Subcutaneous adipose tissue (tissue), 4 donors: ENCODE data around the gene NUDT7. TPM values are rescaled to one million over a fixed set of nuclear protein-coding genes. Genes with fewer than 3 reads are reported as not detected.

Experiments
- total RNA-seq, 4 donors: library from RNA; depleted of rRNA; stranded (reverse); fragments of >200 nt; gene quantifications; one replicate each; pipeline ENCODE4 v1.1.0, GENCODE V29; 2016
- TF ChIP-seq, protein P1 (sequence below): fragments of 450-650 bp; IDR thresholded peaks from one replicate; pipeline ENCODE4 v1.5.1; 2016; ENCODE audit warnings: low read depth, mild to moderate bottlenecking, control low read depth, antibody characterized with exemption, moderate library complexity

The NUDT7 gene
- total RNA-seq, 4 donors from 2014 or later = 14.3 to 43.0 (median 17.5) TPM

DNA sequence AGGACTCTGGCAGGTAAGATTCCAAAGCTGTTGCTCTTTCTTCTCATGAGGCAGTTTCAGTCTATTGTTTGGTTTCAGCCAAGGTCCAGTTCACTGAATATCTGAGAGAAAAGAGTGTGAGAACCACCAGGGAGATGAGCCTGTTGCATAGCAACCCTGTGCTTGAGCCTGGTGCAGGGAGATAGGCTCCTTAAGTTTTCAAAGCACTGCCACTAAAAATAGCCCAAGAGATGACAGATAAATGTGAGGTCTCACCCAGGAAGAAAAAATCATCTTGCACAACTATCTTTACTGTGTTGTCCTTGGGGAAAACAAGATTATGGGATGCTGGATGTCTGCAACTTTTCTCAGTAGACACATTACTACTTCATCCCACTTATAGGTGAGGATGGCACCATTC is 26.2 kb upstream of the NUDT7 start:
- TF ChIP-seq, protein P1, sequence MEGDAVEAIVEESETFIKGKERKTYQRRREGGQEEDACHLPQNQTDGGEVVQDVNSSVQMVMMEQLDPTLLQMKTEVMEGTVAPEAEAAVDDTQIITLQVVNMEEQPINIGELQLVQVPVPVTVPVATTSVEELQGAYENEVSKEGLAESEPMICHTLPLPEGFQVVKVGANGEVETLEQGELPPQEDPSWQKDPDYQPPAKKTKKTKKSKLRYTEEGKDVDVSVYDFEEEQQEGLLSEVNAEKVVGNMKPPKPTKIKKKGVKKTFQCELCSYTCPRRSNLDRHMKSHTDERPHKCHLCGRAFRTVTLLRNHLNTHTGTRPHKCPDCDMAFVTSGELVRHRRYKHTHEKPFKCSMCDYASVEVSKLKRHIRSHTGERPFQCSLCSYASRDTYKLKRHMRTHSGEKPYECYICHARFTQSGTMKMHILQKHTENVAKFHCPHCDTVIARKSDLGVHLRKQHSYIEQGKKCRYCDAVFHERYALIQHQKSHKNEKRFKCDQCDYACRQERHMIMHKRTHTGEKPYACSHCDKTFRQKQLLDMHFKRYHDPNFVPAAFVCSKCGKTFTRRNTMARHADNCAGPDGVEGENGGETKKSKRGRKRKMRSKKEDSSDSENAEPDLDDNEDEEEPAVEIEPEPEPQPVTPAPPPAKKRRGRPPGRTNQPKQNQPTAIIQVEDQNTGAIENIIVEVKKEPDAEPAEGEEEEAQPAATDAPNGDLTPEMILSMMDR = no peak

- TF ChIP-seq, protein P1 = no peak
Observed at GRCh38 chr16:77700846-77701245, 21.5 kb upstream of the NUDT7 start.

GRCh38 chr16:77705351-77705750 is 17.0 kb upstream of the NUDT7 start:
- TF ChIP-seq, protein P1 = no peak

GRCh38 chr16:77711179-77711578 is 11.1 kb upstream of the NUDT7 start:
- TF ChIP-seq, protein P1 = no peak

DNA sequence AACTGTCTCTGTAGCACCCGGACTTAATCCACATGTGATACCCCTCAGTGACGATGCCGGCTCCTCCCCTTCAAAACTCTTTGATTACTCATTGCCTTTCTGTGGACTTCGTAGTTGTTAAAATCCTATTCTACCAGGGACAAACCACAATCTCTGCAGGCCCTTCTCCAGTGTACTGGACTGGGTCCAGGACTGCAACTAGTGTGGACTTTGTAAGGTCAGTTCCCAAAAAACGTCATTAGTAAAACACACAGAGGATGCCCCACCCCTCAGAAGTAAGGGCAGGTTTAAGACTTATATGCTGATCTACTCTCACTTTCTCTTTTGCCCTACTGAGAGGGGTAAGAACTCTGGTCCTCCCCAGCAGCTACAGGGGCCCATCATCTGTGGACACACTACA is 10.5 kb upstream of the NUDT7 start:
- TF ChIP-seq, protein P1 = no peak

GRCh38 chr16:77715145-77715544 is 7.2 kb upstream of the NUDT7 start:
- TF ChIP-seq, protein P1 = no peak

DNA sequence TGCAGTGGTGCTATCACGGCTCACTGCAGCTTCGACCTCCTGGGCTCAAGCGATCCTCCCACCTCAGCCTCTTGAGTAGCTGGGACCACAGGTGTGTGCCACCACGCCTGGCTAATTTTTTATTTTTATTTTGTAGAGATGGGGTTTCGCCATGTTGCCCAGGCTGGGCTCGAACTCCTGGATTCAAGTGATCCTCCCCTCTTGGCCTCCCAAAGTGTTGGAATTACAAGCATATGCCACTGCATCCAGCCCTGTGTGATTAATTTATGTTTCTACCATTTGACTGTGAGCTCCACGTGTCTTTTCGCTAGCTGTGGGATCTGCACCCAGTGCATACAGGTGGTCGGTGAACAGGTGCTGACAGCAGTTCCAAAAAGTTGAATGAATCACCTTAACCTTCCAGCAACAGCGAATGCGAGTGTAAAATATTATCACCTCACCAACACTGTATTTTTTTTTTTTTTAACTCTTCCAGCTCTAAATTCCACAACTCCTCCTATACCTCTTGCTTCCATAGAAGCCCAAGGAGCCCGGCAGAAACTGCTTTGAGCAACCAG is 484 bp upstream of the NUDT7 start:
- TF ChIP-seq, protein P1 = no peak
